ENCODE results near the gene UBE2R2.
"Not testable (repeated sequence)": the region's sequence is repeated elsewhere in the genome, so short reads cannot be mapped to it uniquely, and the experiment has no call there.

Gene UBE2R2

GRCh38 chr9:33843312-33843961 is 26.5 kb downstream of the UBE2R2 start:
- TF ChIP-seq BCL6B (tag by site-specific recombination; IDR thresholded peaks at IDR 0.05) (no peak), GLI4 (tag by site-specific recombination; IDR thresholded peaks at IDR 0.05) (no peak), SP3 (tag by site-specific recombination; IDR thresholded peaks at IDR 0.05) (no peak), ZNF24 (tag by site-specific recombination; IDR thresholded peaks at IDR 0.05) (no peak), ZNF645 (tag by site-specific recombination; IDR thresholded peaks at IDR 0.05) (no peak), ZNF621 (tag by site-specific recombination; IDR thresholded peaks at IDR 0.05) (no peak), PRDM6 (tag by site-specific recombination; IDR thresholded peaks at IDR 0.05) (no peak), KLF16 (tag by site-specific recombination; IDR thresholded peaks at IDR 0.05) (no peak), IKZF3 (tag by site-specific recombination; IDR thresholded peaks at IDR 0.05) (no peak), ZNF830 (tag by site-specific recombination; IDR thresholded peaks at IDR 0.05; ENCODE audit: low read depth) (no peak), ELK4 (IDR thresholded peaks at IDR 0.05; ENCODE audit: borderline replicate concordance, low read depth, low read length) (no peak), ZNF26 (tag by site-specific recombination; IDR thresholded peaks at IDR 0.05) (no peak), ZNF391 (tag by site-specific recombination; IDR thresholded peaks at IDR 0.05; ENCODE audit: borderline replicate concordance, low read depth) (no peak), KLF1 (tag by site-specific recombination; IDR thresholded peaks at IDR 0.05) (no peak), ZNF837 (tag by site-specific recombination; IDR thresholded peaks at IDR 0.05) (no peak), ZBTB21 (tag by site-specific recombination; IDR thresholded peaks at IDR 0.05) (no peak)
- ChIA-PET CTCF (interaction anchor here (1.4 to 1.5 kb wide), 2 partner anchors 9 to 78 kb away, joined by 3 to 6 read pairs; no protein-coding TSS in a partner anchor), POLR2A (no interaction called here)
- H3K9me3 ChIP-seq (ENCODE audit: control insufficient read depth, insufficient read depth, low read depth, low read length) = no peaks in the 10 kb centered on the region
- H3K36me3 ChIP-seq (ENCODE audit: control insufficient read depth in 2 of 2, insufficient read depth in 1 of 2, low read length in 2 of 2) = peaks cover 0 to 5% of the 10 kb centered on the region in 2 experiments; a peak in 1 of 3 replicates
- H3K4me3 ChIP-seq (ENCODE audit: low read depth, low read length) = no peak overlapping the region
- H3K4me1 ChIP-seq (ENCODE audit: control insufficient read depth, insufficient read depth, low read length) = 0 out of 2 replicates have a peak, but pooled peaks cover 6% of the 10 kb centered on the region
- H3K27ac ChIP-seq (ENCODE audit: extremely low read depth, low read depth, low read length) = no peak overlapping the region

GRCh38 chr9:33846231-33846630 is 29.3 kb downstream of the UBE2R2 start:
- no peak overlapping the region for H3K4me3 ChIP-seq (ENCODE audit: low read depth, low read length)
- ChIA-PET POLR2A (no interaction called here), CTCF (interaction anchor here (0.9 to 1.2 kb wide), 2 partner anchors 9 to 32 kb away, joined by 3 to 5 read pairs; no protein-coding TSS in a partner anchor)
- peaks cover 15% of the 10 kb centered on the region for H3K4me1 ChIP-seq (ENCODE audit: control insufficient read depth, insufficient read depth, low read length)
- H3K36me3 ChIP-seq (ENCODE audit: control insufficient read depth in 2 of 2, insufficient read depth in 1 of 2, low read length in 2 of 2) = no peaks in the 10 kb centered on the region; a peak in 1 of 3 replicates
- no peaks in the 10 kb centered on the region for H3K9me3 ChIP-seq (ENCODE audit: control insufficient read depth, insufficient read depth, low read depth, low read length)
- H3K27ac ChIP-seq (ENCODE audit: extremely low read depth, low read depth, low read length) = no peak overlapping the region
- TF ChIP-seq ZNF211 (tag by site-specific recombination; IDR thresholded peaks at IDR 0.05; ENCODE audit: low read depth) = no peak
- TF ChIP-seq ZNF292 (tag by site-specific recombination; IDR thresholded peaks at IDR 0.05; ENCODE audit: borderline replicate concordance, low read depth) = no peak
- TF ChIP-seq ZNF239 (tag by site-specific recombination; IDR thresholded peaks at IDR 0.05) = no peak
- no peak for TF ChIP-seq HOXC10 (CRISPR knock-in tag; IDR thresholded peaks at IDR 0.05)
- no peak for TF ChIP-seq ZNF585B (tag by site-specific recombination; IDR thresholded peaks at IDR 0.05)

GRCh38 chr9:33847894-33848205 is 30.9 kb downstream of the UBE2R2 start:
- H3K4me3 ChIP-seq (ENCODE audit: low read depth, low read length); POLR2A ChIA-PET; H3K36me3 ChIP-seq (ENCODE audit: control insufficient read depth in 2 of 2, insufficient read depth in 1 of 2, low read length in 2 of 2); H3K9me3 ChIP-seq (ENCODE audit: control insufficient read depth, insufficient read depth, low read depth, low read length); H3K27ac ChIP-seq (ENCODE audit: extremely low read depth, low read depth, low read length): not testable (repeated sequence)
- CTCF ChIA-PET = interaction anchor here (1.5 kb wide), 1 partner anchor 110 kb away, joined by 5 read pairs; no protein-coding TSS in a partner anchor
- peaks cover 13% of the 10 kb centered on the region for H3K4me1 ChIP-seq (ENCODE audit: control insufficient read depth, insufficient read depth, low read length)
